OCI-LY1 (cell line): ENCODE data around the gene FUT4.
A peak's percentile ranks its signal among the peaks of the same experiment; 100 is the strongest.

ENCODE experiments used
- H2AFZ ChIP-seq: fragments of 200-600 bp; sonication (generic), shearing (Covaris generic); 2 replicates; pipeline ENCODE4 v1.6.0; 2014; ENCODE audit warnings: antibody characterized with exemption, mild to moderate bottlenecking, low read length
- H3F3A ChIP-seq: fragments of 200-600 bp; sonication (generic), shearing (Covaris generic); 2 replicates; pipeline ENCODE4 v1.6.0; 2014; ENCODE audit warnings: mild to moderate bottlenecking, antibody characterized with exemption, low read length, moderate library complexity; ENCODE audit not compliant: insufficient read depth
- H3K27ac ChIP-seq: fragments of 200-600 bp; sonication (generic); 2 replicates; pipeline ENCODE4 v1.5.1; 2014; ENCODE audit warnings: low read length, mixed run types, mild to moderate bottlenecking, low read depth; ENCODE audit not compliant: poor library complexity, severe bottlenecking
- H3K27me3 ChIP-seq: fragments of 200-600 bp; sonication (generic); 2 replicates; pipeline ENCODE4 v1.6.0; 2014; ENCODE audit warnings: antibody characterized with exemption, mild to moderate bottlenecking, low read length, moderate library complexity; ENCODE audit not compliant: insufficient read depth
- H3K36me3 ChIP-seq: fragments of 200-600 bp; sonication (generic); 2 replicates; pipeline ENCODE4 v1.6.1; 2014; ENCODE audit warnings: mild to moderate bottlenecking, antibody characterized with exemption, low read length, moderate library complexity, mixed read lengths; ENCODE audit not compliant: insufficient read depth
- H3K4me1 ChIP-seq: fragments of 200-600 bp; sonication (generic); 2 replicates; pipeline ENCODE4 v1.5.1; 2014; ENCODE audit warnings: mild to moderate bottlenecking, low read length, moderate library complexity; ENCODE audit not compliant: insufficient read depth, severe bottlenecking
- H3K4me2 ChIP-seq: fragments of 200-600 bp; sonication (generic), shearing (Covaris generic); 2 replicates; pipeline ENCODE4 v1.6.1; 2014; ENCODE audit warnings: low read length
- H3K4me3 ChIP-seq: fragments of 200-600 bp; sonication (generic); 2 replicates; pipeline ENCODE4 v1.5.1; 2014; ENCODE audit warnings: low read length, low read depth, mild to moderate bottlenecking, mixed read lengths; ENCODE audit not compliant: poor library complexity, severe bottlenecking
- H3K79me2 ChIP-seq: fragments of 200-600 bp; shearing (Covaris generic); 2 replicates; pipeline ENCODE4 v1.6.1; 2016; ENCODE audit warnings: mixed run types, low read length, mixed read lengths; ENCODE audit not compliant: insufficient read depth
- H3K9ac ChIP-seq: fragments of 200-600 bp; sonication (generic), shearing (Covaris generic); 2 replicates; pipeline ENCODE4 v1.6.1; 2014; ENCODE audit warnings: mild to moderate bottlenecking, low read length, mixed read lengths
- H3K9me2 ChIP-seq: fragments of 200-600 bp; sonication (generic), shearing (Covaris generic); 2 replicates; pipeline ENCODE4 v1.6.1; 2014; ENCODE audit warnings: low read depth, mild to moderate bottlenecking, low read length, mixed read lengths
- H3K9me3 ChIP-seq: fragments of 200-600 bp; shearing (Covaris generic); 2 replicates; pipeline ENCODE4 v1.6.1; 2014; ENCODE audit warnings: low read length, mixed read lengths
- H4K20me1 ChIP-seq: fragments of 200-600 bp; sonication (generic), shearing (Covaris generic); 2 replicates; pipeline ENCODE4 v1.6.0; 2016; ENCODE audit warnings: mild to moderate bottlenecking, low read length; ENCODE audit not compliant: insufficient read depth
- EZH2 ChIP-seq: fragments of 200-600 bp; sonication (generic), shearing (Covaris generic); IDR thresholded peaks from 2 replicates; pipeline ENCODE4 v1.8.0; 2017; ENCODE audit warnings: borderline replicate concordance, mixed run types, mild to moderate bottlenecking, antibody characterized with exemption, low read length, moderate library complexity, mixed read lengths
- TF ChIP-seq, protein P1 (sequence below): fragments of 200-600 bp; sonication (generic), shearing (Covaris generic); IDR thresholded peaks from 2 replicates; pipeline ENCODE4 v1.5.1; 2017; ENCODE audit warnings: mild to moderate bottlenecking, antibody characterized with exemption, low read length, moderate library complexity, mixed read lengths

FUT4 gene

DNA sequence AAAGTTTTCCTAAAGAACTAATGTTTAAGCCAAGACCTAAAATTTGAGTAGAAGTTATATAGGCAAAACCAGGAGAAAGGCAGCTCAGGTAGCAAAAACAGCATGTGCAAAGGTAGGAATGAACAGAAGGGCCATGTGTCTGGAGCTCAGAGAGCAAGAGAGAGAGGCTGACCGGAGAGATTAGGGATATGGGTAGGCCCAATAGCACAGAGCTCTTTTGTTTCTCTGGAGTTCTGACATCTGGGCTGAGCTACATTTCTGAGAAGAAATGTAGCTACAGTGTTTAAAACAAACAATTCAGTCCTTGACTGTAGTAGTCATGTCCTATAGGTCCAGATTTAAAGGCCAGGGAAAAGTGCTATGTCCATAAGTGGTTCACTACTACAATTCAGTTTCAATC, 27.0 kb upstream of the FUT4 start:
- no peak for TF ChIP-seq EZH2
- TF ChIP-seq, protein P1, sequence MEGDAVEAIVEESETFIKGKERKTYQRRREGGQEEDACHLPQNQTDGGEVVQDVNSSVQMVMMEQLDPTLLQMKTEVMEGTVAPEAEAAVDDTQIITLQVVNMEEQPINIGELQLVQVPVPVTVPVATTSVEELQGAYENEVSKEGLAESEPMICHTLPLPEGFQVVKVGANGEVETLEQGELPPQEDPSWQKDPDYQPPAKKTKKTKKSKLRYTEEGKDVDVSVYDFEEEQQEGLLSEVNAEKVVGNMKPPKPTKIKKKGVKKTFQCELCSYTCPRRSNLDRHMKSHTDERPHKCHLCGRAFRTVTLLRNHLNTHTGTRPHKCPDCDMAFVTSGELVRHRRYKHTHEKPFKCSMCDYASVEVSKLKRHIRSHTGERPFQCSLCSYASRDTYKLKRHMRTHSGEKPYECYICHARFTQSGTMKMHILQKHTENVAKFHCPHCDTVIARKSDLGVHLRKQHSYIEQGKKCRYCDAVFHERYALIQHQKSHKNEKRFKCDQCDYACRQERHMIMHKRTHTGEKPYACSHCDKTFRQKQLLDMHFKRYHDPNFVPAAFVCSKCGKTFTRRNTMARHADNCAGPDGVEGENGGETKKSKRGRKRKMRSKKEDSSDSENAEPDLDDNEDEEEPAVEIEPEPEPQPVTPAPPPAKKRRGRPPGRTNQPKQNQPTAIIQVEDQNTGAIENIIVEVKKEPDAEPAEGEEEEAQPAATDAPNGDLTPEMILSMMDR, result no peak
- no peak overlapping the region for H3K4me3 ChIP-seq
- H2AFZ ChIP-seq, result no peak overlapping the region
- no peaks in the 10 kb centered on the region for H3F3A ChIP-seq
- H3K36me3 ChIP-seq, result no peaks in the 10 kb centered on the region
- no peaks in the 10 kb centered on the region for H3K27me3 ChIP-seq
- H3K4me1 ChIP-seq, result peaks cover 7% of the 10 kb centered on the region
- H3K9me2 ChIP-seq, result no peaks in the 10 kb centered on the region
- no peaks in the 10 kb centered on the region for H4K20me1 ChIP-seq
- H3K9ac ChIP-seq, result no peak overlapping the region
- no peaks in the 10 kb centered on the region for H3K79me2 ChIP-seq
- no peak overlapping the region for H3K27ac ChIP-seq
- H3K4me2 ChIP-seq, result no peak overlapping the region
- H3K9me3 ChIP-seq, result no peaks in the 10 kb centered on the region

DNA sequence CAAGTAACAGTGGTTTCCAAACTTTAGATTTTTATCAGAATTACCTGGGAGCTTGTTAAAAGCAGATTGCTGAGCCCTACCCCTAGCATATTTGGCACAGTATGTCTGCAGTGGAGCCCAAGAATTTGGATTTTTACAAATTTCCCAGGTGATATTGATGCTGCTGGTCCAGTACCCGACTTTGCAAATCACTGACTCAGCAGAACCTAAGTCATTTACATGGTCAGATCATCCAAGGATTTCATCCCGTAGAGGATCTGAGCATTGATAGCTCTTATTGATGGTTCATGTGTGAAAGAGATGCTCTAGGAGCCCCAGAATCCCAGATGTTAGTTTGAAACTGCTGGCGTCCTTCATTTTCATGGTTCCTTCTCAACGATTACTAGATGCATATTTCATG, 25.4 kb upstream of the FUT4 start:
- no peaks in the 10 kb centered on the region for H3K4me1 ChIP-seq
- H3K27me3 ChIP-seq, result no peaks in the 10 kb centered on the region
- TF ChIP-seq EZH2, result no peak
- TF ChIP-seq, protein P1, result no peak
- H3K9me2 ChIP-seq, result no peaks in the 10 kb centered on the region
- H3K27ac ChIP-seq, result no peak overlapping the region
- no peak overlapping the region for H2AFZ ChIP-seq
- no peaks in the 10 kb centered on the region for H4K20me1 ChIP-seq
- no peak overlapping the region for H3K4me3 ChIP-seq
- no peaks in the 10 kb centered on the region for H3F3A ChIP-seq
- no peak overlapping the region for H3K4me2 ChIP-seq
- H3K36me3 ChIP-seq, result no peaks in the 10 kb centered on the region
- no peaks in the 10 kb centered on the region for H3K79me2 ChIP-seq
- no peaks in the 10 kb centered on the region for H3K9me3 ChIP-seq
- H3K9ac ChIP-seq, result no peak overlapping the region

DNA sequence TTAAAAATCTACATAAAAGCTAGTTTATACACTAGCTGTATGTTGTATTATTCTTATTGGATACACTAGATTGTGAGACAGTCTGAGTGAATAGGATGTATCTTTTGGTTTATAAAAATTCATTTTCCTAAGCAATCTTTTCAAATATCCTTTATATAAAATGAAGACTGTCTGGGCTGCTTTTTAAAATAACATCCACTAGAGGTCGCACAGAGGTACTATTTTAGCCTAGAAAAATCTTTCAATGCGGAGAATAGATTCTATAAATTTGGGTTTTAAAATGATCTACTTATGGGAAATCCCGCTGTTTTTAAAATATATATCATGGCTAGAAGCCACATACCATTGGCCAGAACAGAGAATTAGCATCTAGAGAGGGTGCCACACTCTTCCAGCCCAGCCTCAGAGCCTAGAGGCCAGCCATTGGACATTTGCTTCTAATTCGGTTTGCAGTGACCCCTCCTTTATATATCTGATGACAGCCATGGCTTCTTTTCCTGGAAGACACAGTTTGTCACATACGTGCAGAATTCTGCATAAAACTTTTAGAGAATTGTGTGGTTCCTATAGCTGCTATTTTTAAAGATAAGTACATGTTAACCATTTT, 24.1 kb upstream of the FUT4 start:
- Histone ChIP-seq H3K9me3 (no peaks in the 10 kb centered on the region), H3K4me3 (no peak overlapping the region), H3K36me3 (no peaks in the 10 kb centered on the region), H3K27me3 (no peaks in the 10 kb centered on the region), H3K4me1 (no peaks in the 10 kb centered on the region), H4K20me1 (no peaks in the 10 kb centered on the region), H3F3A (no peaks in the 10 kb centered on the region), H3K27ac (no peak overlapping the region), H2AFZ (no peak overlapping the region), H3K9ac (no peak overlapping the region), H3K9me2 (no peaks in the 10 kb centered on the region), H3K79me2 (no peaks in the 10 kb centered on the region), H3K4me2 (no peak overlapping the region)
- TF ChIP-seq EZH2, result no peak
- TF ChIP-seq, protein P1, result peak; percentile 61
